WTC11 (cell line): Measurements from ENCODE around the gene TLR3. TPM values are rescaled to one million over a fixed set of nuclear protein-coding genes. Genes with fewer than 3 reads are reported as not detected.

Experiments
- ATAC-seq: fragments of 200-7000 bp; cut with Tn5 transposase; 2 replicates; pipeline ENCODE4 v1.10.0; 2021; ENCODE audit warnings: mild to moderate bottlenecking, moderate library complexity
- CTCF ChIA-PET: fragments of 300-600 bp; sonication (Branson Sonifier 250); formaldehyde crosslinking; loops from one replicate; lab custom pipeline; 2021; ENCODE audit warnings: antibody characterized with exemption; lab: Charles Lee
- POLR2A ChIA-PET: fragments of 350-600 bp; sonication (Branson Sonifier 250); formaldehyde crosslinking; loops from one replicate; lab custom pipeline; 2021; ENCODE audit warnings: antibody characterized with exemption; lab: Charles Lee
- DNase-seq: peaks from one replicate; pipeline ENCODE4 v3.0.0; 2021; ENCODE audit warnings: low spot score
- H3K27ac Mint-ChIP-seq: 2 replicates; pipeline ENCODE4 v1.8.0; 2021; ENCODE audit warnings: mixed read lengths
- H3K27me3 Mint-ChIP-seq: 2 replicates; pipeline ENCODE4 v1.8.0; 2021; ENCODE audit warnings: low read depth, mild to moderate bottlenecking, moderate library complexity, mixed read lengths
- H3K36me3 Mint-ChIP-seq: 2 replicates; pipeline ENCODE4 v1.8.0; 2021; ENCODE audit warnings: mixed read lengths
- H3K4me1 Mint-ChIP-seq: 2 replicates; pipeline ENCODE4 v1.8.0; 2022; ENCODE audit warnings: mixed read lengths
- H3K4me3 Mint-ChIP-seq: 2 replicates; pipeline ENCODE4 v1.8.0; 2021; ENCODE audit warnings: mild to moderate bottlenecking, moderate library complexity, mixed read lengths
- H3K9me3 Mint-ChIP-seq: 2 replicates; pipeline ENCODE4 v1.8.0; 2021; ENCODE audit warnings: mixed read lengths
- ATF1 ChIP-seq: sonication (generic); formaldehyde crosslinking; IDR thresholded peaks from 2 replicates; pipeline ENCODE4 v1.8.1; 2023; ENCODE audit warnings: mild to moderate bottlenecking, moderate library complexity, missing genetic modification reagents
- NFE2L1 ChIP-seq: sonication (generic); formaldehyde crosslinking; IDR thresholded peaks from 2 replicates; pipeline ENCODE4 v1.8.1; 2023; ENCODE audit warnings: missing genetic modification reagents
- NR2C2 ChIP-seq: sonication (generic); formaldehyde crosslinking; IDR thresholded peaks from 2 replicates; pipeline ENCODE4 v1.8.0; 2022; ENCODE audit warnings: mild to moderate bottlenecking, missing genetic modification reagents
- ZNF396 ChIP-seq: fragments of 250-450 bp; sonication (Bioruptor Pico); IDR thresholded peaks from 2 replicates; pipeline ENCODE4 v1.8.0; 2021; ENCODE audit warnings: mild to moderate bottlenecking, moderate library complexity, borderline replicate concordance
- ZNF416 ChIP-seq: fragments of 250-450 bp; sonication (Bioruptor Pico); IDR thresholded peaks from 2 replicates; pipeline ENCODE4 v1.9.0; 2021; ENCODE audit warnings: mild to moderate bottlenecking, inconsistent platforms
- total RNA-seq: library from RNA; stranded (reverse); gene quantifications from 3 replicates; pipeline ENCODE4 v1.2.3, GENCODE V29; 2021
- TF ChIP-seq, protein P1 (sequence below): sonication (generic); formaldehyde crosslinking; IDR thresholded peaks from 2 replicates; pipeline ENCODE4 v1.8.1; 2023; ENCODE audit warnings: mild to moderate bottlenecking, missing genetic modification reagents, borderline replicate concordance
- TF ChIP-seq, protein P2 (sequence below): sonication (generic); formaldehyde crosslinking; IDR thresholded peaks from 2 replicates; pipeline ENCODE4 v1.8.1; 2022; ENCODE audit warnings: mild to moderate bottlenecking, moderate library complexity, missing genetic modification reagents
- TF ChIP-seq, protein P3 (sequence below): fragments of 250-450 bp; sonication (Bioruptor Pico); IDR thresholded peaks from 2 replicates; pipeline ENCODE4 v1.9.0; 2021; ENCODE audit warnings: mild to moderate bottlenecking, borderline replicate concordance
- TF ChIP-seq, protein P4 (sequence below): sonication (generic); formaldehyde crosslinking; IDR thresholded peaks from 2 replicates; pipeline ENCODE4 v1.8.1; 2022; ENCODE audit warnings: mild to moderate bottlenecking, missing genetic modification reagents, moderate library complexity, borderline replicate concordance
- TF ChIP-seq, protein P5 (sequence below): sonication (generic); formaldehyde crosslinking; IDR thresholded peaks from 2 replicates; pipeline ENCODE4 v1.8.1; 2023; ENCODE audit warnings: mild to moderate bottlenecking, missing genetic modification reagents
- TF ChIP-seq, protein P6 (sequence below): sonication (generic); formaldehyde crosslinking; IDR thresholded peaks from 2 replicates; pipeline ENCODE4 v1.8.1; 2023; ENCODE audit warnings: mild to moderate bottlenecking, missing genetic modification reagents, moderate library complexity
- TF ChIP-seq, protein P7 (sequence below): sonication (generic); formaldehyde crosslinking; IDR thresholded peaks from 2 replicates; pipeline ENCODE4 v1.8.1; 2023; ENCODE audit warnings: mild to moderate bottlenecking, moderate library complexity, missing genetic modification reagents
- TF ChIP-seq, protein P8 (sequence below): fragments of 200-600 bp; IDR thresholded peaks from 2 replicates; pipeline ENCODE4 v1.8.0; 2022; ENCODE audit warnings: antibody characterized with exemption
- TF ChIP-seq, protein P9 (sequence below): sonication (generic); formaldehyde crosslinking; conservative IDR thresholded peaks from 2 replicates; pipeline ENCODE4 v1.8.1; 2022; ENCODE audit warnings: mild to moderate bottlenecking, missing genetic modification reagents

Gene TLR3
- total RNA-seq, 1 experiment from 2014 or later = 1.8 TPM

DNA sequence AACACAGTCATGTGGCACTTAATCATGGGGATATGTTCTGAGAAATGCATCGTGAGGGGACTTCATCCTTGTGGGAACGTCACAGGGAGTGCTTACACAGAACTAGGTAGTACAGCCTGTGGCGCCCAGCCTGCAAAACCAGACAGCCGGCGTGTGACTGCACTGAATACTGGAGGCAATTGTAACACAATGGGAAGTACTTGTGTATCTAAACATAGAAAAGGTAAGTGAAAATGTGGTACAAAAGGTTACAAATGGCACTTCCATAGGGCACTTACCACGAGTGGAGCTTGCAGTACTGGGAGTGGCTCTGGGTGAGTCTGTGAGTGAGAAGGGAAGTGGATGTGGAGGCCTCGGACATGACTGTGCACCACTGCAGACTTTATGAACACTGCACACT lies 5.2 kb downstream of the TLR3 start:
- no peak overlapping the region for H3K27ac Mint-ChIP-seq
- TF ChIP-seq NFE2L1 (CRISPR knock-in tag) = no peak
- ATAC-seq = no peak

DNA sequence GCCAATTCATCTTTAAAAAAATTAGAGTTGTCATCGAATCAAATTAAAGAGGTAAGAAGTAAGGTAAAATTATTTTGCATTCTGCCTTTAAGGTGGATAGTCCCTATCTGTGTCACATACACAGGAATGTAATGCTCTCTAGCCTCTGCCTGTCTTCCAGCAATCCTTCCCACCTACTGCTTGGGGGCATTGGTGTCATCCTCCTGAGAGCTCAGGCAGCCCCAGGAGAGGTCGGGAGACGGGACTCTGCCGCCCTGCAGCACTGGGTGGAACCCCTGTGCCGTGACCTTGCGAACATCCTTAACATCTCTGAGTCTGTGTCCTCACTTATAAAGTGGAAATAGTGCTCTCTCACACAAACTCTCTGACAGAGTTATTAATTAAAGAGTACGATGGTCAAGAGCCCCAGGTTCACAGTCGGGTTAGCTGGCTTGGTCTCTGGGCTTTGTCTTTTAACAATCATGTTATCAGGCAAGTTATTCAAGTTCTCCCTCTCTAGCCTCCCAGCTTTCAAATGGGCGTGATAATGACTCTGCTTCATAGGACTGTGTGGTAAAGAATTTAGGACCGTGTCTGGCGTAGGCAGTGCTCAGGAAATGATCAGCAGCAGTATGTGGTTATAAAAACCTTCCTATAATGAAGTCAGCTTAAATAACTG lies 10.2 kb downstream of the TLR3 start:
- DNase-seq (peak; percentile 47), ATAC-seq (peak; percentile 68)
- Mint-ChIP-seq H3K36me3 (no peaks in the 10 kb centered on the region), H3K27me3 (no peaks in the 10 kb centered on the region; the same call in 1 of the 2 replicates), H3K9me3 (peaks cover 7% of the 10 kb centered on the region), H3K27ac (peak overlapping the region; percentile 58), H3K4me3 (no peak overlapping the region), H3K4me1 (peaks cover 40% of the 10 kb centered on the region)
- ChIA-PET POLR2A (interaction anchor here (0.7 to 2.2 kb wide), 2 partner anchors 11 to 15 kb away, joined by 3 to 6 read pairs; no protein-coding TSS in a partner anchor), CTCF (interaction anchor here (0.9 to 3.2 kb wide), 10 partner anchors 8 to 113 kb away, joined by 3 to 19 read pairs (median 4); partner anchors contain the start of gene CYP4V2)
- TF ChIP-seq NR2C2 (CRISPR knock-in tag) (no peak), ATF1 (CRISPR knock-in tag) (no peak), ZNF416 (CRISPR knock-in tag) (no peak), ZNF396 (CRISPR knock-in tag) (no peak)
- TF ChIP-seq, protein P1, sequence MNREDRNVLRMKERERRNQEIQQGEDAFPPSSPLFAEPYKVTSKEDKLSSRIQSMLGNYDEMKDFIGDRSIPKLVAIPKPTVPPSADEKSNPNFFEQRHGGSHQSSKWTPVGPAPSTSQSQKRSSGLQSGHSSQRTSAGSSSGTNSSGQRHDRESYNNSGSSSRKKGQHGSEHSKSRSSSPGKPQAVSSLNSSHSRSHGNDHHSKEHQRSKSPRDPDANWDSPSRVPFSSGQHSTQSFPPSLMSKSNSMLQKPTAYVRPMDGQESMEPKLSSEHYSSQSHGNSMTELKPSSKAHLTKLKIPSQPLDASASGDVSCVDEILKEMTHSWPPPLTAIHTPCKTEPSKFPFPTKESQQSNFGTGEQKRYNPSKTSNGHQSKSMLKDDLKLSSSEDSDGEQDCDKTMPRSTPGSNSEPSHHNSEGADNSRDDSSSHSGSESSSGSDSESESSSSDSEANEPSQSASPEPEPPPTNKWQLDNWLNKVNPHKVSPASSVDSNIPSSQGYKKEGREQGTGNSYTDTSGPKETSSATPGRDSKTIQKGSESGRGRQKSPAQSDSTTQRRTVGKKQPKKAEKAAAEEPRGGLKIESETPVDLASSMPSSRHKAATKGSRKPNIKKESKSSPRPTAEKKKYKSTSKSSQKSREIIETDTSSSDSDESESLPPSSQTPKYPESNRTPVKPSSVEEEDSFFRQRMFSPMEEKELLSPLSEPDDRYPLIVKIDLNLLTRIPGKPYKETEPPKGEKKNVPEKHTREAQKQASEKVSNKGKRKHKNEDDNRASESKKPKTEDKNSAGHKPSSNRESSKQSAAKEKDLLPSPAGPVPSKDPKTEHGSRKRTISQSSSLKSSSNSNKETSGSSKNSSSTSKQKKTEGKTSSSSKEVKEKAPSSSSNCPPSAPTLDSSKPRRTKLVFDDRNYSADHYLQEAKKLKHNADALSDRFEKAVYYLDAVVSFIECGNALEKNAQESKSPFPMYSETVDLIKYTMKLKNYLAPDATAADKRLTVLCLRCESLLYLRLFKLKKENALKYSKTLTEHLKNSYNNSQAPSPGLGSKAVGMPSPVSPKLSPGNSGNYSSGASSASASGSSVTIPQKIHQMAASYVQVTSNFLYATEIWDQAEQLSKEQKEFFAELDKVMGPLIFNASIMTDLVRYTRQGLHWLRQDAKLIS (CRISPR knock-in tag) = no peak
- TF ChIP-seq, protein P2, sequence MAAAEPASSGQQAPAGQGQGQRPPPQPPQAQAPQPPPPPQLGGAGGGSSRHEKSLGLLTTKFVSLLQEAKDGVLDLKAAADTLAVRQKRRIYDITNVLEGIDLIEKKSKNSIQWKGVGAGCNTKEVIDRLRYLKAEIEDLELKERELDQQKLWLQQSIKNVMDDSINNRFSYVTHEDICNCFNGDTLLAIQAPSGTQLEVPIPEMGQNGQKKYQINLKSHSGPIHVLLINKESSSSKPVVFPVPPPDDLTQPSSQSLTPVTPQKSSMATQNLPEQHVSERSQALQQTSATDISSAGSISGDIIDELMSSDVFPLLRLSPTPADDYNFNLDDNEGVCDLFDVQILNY (CRISPR knock-in tag) = no peak
- TF ChIP-seq, protein P3, sequence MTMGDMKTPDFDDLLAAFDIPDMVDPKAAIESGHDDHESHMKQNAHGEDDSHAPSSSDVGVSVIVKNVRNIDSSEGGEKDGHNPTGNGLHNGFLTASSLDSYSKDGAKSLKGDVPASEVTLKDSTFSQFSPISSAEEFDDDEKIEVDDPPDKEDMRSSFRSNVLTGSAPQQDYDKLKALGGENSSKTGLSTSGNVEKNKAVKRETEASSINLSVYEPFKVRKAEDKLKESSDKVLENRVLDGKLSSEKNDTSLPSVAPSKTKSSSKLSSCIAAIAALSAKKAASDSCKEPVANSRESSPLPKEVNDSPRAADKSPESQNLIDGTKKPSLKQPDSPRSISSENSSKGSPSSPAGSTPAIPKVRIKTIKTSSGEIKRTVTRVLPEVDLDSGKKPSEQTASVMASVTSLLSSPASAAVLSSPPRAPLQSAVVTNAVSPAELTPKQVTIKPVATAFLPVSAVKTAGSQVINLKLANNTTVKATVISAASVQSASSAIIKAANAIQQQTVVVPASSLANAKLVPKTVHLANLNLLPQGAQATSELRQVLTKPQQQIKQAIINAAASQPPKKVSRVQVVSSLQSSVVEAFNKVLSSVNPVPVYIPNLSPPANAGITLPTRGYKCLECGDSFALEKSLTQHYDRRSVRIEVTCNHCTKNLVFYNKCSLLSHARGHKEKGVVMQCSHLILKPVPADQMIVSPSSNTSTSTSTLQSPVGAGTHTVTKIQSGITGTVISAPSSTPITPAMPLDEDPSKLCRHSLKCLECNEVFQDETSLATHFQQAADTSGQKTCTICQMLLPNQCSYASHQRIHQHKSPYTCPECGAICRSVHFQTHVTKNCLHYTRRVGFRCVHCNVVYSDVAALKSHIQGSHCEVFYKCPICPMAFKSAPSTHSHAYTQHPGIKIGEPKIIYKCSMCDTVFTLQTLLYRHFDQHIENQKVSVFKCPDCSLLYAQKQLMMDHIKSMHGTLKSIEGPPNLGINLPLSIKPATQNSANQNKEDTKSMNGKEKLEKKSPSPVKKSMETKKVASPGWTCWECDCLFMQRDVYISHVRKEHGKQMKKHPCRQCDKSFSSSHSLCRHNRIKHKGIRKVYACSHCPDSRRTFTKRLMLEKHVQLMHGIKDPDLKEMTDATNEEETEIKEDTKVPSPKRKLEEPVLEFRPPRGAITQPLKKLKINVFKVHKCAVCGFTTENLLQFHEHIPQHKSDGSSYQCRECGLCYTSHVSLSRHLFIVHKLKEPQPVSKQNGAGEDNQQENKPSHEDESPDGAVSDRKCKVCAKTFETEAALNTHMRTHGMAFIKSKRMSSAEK (CRISPR knock-in tag) = no peak
- TF ChIP-seq, protein P4, sequence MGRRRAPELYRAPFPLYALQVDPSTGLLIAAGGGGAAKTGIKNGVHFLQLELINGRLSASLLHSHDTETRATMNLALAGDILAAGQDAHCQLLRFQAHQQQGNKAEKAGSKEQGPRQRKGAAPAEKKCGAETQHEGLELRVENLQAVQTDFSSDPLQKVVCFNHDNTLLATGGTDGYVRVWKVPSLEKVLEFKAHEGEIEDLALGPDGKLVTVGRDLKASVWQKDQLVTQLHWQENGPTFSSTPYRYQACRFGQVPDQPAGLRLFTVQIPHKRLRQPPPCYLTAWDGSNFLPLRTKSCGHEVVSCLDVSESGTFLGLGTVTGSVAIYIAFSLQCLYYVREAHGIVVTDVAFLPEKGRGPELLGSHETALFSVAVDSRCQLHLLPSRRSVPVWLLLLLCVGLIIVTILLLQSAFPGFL (CRISPR knock-in tag) = no peak
- TF ChIP-seq, protein P5, sequence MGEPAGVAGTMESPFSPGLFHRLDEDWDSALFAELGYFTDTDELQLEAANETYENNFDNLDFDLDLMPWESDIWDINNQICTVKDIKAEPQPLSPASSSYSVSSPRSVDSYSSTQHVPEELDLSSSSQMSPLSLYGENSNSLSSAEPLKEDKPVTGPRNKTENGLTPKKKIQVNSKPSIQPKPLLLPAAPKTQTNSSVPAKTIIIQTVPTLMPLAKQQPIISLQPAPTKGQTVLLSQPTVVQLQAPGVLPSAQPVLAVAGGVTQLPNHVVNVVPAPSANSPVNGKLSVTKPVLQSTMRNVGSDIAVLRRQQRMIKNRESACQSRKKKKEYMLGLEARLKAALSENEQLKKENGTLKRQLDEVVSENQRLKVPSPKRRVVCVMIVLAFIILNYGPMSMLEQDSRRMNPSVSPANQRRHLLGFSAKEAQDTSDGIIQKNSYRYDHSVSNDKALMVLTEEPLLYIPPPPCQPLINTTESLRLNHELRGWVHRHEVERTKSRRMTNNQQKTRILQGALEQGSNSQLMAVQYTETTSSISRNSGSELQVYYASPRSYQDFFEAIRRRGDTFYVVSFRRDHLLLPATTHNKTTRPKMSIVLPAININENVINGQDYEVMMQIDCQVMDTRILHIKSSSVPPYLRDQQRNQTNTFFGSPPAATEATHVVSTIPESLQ (CRISPR knock-in tag) = no peak
- TF ChIP-seq, protein P6, sequence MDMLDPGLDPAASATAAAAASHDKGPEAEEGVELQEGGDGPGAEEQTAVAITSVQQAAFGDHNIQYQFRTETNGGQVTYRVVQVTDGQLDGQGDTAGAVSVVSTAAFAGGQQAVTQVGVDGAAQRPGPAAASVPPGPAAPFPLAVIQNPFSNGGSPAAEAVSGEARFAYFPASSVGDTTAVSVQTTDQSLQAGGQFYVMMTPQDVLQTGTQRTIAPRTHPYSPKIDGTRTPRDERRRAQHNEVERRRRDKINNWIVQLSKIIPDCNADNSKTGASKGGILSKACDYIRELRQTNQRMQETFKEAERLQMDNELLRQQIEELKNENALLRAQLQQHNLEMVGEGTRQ (CRISPR knock-in tag) = no peak
- TF ChIP-seq, protein P7, sequence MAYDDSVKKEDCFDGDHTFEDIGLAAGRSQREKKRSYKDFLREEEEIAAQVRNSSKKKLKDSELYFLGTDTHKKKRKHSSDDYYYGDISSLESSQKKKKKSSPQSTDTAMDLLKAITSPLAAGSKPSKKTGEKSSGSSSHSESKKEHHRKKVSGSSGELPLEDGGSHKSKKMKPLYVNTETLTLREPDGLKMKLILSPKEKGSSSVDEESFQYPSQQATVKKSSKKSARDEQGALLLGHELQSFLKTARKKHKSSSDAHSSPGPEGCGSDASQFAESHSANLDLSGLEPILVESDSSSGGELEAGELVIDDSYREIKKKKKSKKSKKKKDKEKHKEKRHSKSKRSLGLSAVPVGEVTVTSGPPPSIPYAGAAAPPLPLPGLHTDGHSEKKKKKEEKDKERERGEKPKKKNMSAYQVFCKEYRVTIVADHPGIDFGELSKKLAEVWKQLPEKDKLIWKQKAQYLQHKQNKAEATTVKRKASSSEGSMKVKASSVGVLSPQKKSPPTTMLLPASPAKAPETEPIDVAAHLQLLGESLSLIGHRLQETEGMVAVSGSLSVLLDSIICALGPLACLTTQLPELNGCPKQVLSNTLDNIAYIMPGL (CRISPR knock-in tag) = no peak
- TF ChIP-seq, protein P8, sequence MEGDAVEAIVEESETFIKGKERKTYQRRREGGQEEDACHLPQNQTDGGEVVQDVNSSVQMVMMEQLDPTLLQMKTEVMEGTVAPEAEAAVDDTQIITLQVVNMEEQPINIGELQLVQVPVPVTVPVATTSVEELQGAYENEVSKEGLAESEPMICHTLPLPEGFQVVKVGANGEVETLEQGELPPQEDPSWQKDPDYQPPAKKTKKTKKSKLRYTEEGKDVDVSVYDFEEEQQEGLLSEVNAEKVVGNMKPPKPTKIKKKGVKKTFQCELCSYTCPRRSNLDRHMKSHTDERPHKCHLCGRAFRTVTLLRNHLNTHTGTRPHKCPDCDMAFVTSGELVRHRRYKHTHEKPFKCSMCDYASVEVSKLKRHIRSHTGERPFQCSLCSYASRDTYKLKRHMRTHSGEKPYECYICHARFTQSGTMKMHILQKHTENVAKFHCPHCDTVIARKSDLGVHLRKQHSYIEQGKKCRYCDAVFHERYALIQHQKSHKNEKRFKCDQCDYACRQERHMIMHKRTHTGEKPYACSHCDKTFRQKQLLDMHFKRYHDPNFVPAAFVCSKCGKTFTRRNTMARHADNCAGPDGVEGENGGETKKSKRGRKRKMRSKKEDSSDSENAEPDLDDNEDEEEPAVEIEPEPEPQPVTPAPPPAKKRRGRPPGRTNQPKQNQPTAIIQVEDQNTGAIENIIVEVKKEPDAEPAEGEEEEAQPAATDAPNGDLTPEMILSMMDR = no peak
- TF ChIP-seq, protein P9, sequence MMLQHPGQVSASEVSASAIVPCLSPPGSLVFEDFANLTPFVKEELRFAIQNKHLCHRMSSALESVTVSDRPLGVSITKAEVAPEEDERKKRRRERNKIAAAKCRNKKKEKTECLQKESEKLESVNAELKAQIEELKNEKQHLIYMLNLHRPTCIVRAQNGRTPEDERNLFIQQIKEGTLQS = no peak

More for the DNA sequence above, 5.2 kb downstream of the TLR3 start:
- H3K4me3 Mint-ChIP-seq = no peak overlapping the region
- H3K4me1 Mint-ChIP-seq = peaks cover 14% of the 10 kb centered on the region
- no peaks in the 10 kb centered on the region for H3K27me3 Mint-ChIP-seq
- no peaks in the 10 kb centered on the region for H3K9me3 Mint-ChIP-seq
- POLR2A ChIA-PET = no interaction called here
- CTCF ChIA-PET = no interaction called here
- DNase-seq = no peak
- no peaks in the 10 kb centered on the region for H3K36me3 Mint-ChIP-seq
